Upper lobe of right lung (tissue), 1 donor: ENCODE data around the gene TANC1. TPM values are rescaled to one million over a fixed set of nuclear protein-coding genes. Genes with fewer than 3 reads are reported as not detected.

Experiments
- ATAC-seq: fragments of 200-7000 bp; cut with Tn5 transposase; one replicate; pipeline ENCODE4 v1.9.1; 2020; ENCODE audit warnings: mild to moderate bottlenecking, moderate library complexity
- DNase-seq: peaks from one replicate; pipeline ENCODE4 v3.0.0-alpha.2; 2020
- H3K27ac ChIP-seq: fragments of 200-600 bp; one replicate; pipeline ENCODE4 v1.8.0; 2022
- H3K27me3 ChIP-seq: fragments of 200-600 bp; one replicate; pipeline ENCODE4 v1.8.0; 2022; ENCODE audit warnings: mild to moderate bottlenecking
- H3K36me3 ChIP-seq: fragments of 200-600 bp; one replicate; pipeline ENCODE4 v1.8.0; 2022
- H3K4me1 ChIP-seq: fragments of 200-600 bp; one replicate; pipeline ENCODE4 v1.8.0; 2022
- H3K4me3 ChIP-seq: fragments of 200-600 bp; one replicate; pipeline ENCODE4 v1.8.0; 2022; ENCODE audit warnings: mild to moderate bottlenecking
- H3K9me3 ChIP-seq: fragments of 200-600 bp; one replicate; pipeline ENCODE4 v1.8.0; 2022
- CTCF ChIP-seq: fragments of 200-600 bp; IDR thresholded peaks from one replicate; pipeline ENCODE4 v1.8.0; 2022; ENCODE audit warnings: antibody characterized with exemption
- intact Hi-C: fragments of 100-400 bp; cut with DNase I; formaldehyde crosslinking; loops from one replicate; pipeline ENCODE4 v1.11.0; 2022
- total RNA-seq: library from RNA; stranded (reverse); fragmentation: NEBNext Ultra II Directional; extraction: Animal tissue kit (Norgen Biotek cat#: 25700); gene quantifications from one replicate; pipeline ENCODE4 v1.2.1, GENCODE V29; 2021
- donor health status: DM: no; HTN: yes; CAD: no; lungs with severe emphysema.

Gene TANC1
- total RNA-seq, 1 donor from 2014 or later = 60.4 TPM

DNA sequence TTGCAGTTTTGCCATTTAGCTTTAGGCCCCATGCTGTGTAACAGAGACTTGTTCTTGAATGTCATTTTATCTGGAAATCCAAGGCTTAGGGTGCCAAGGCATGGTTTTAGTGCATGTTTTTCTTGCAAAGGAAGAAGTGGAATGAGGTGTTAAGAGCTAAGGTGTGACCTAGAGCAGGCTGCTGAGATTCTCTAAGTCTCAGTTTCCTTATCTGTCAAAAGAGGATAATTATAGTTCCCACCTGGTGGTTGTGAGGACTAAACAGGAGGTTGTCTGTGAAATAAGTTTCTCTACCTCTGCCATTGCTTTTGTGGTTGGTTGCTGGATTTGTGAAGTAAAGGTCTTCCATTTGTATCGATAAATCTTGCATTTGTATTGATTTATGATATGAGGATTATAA, 82.0 kb downstream of the TANC1 start:
- peaks cover 16% of the 10 kb centered on the region for H3K4me1 ChIP-seq

DNA sequence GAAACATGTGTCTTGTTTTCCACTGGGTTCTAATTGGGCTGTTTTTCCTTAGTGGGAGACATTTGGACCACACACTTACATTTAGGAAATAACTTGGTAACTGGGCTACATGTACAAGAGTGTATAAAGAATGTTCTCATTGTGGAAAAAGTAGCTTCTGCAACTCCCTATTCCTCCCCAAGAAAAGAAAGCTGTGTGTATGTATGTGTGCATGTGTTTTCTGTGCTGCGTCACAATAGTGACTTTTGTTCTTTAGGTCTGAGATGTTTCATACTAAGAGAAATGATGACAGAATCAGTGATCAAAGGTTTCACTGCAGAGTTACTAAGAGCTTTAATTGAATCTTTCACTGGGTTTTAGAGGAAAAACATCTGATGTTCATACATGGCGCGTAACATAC, 82.7 kb downstream of the TANC1 start:
- intact Hi-C loops = loop anchor here (10.0 kb wide), 1 partner anchor 64 kb away; no protein-coding TSS in a partner anchor
- DNase-seq (no peak), ATAC-seq (no peak)
- Histone ChIP-seq H3K9me3 (no peaks in the 10 kb centered on the region), H3K4me1 (peaks cover 9% of the 10 kb centered on the region), H3K4me3 (no peak overlapping the region), H3K27me3 (no peaks in the 10 kb centered on the region), H3K27ac (no peak overlapping the region), H3K36me3 (no peaks in the 10 kb centered on the region)
- TF ChIP-seq CTCF = no peak

More for the DNA sequence above, 82.0 kb downstream of the TANC1 start:
- DNase-seq = no peak
- no peak overlapping the region for H3K4me3 ChIP-seq
- no peaks in the 10 kb centered on the region for H3K27me3 ChIP-seq
- intact Hi-C loops = loop anchor here (10.0 kb wide), 1 partner anchor 64 kb away; no protein-coding TSS in a partner anchor
- H3K36me3 ChIP-seq = no peaks in the 10 kb centered on the region
- TF ChIP-seq CTCF = no peak
- no peak overlapping the region for H3K27ac ChIP-seq
- no peak for ATAC-seq
- H3K9me3 ChIP-seq = no peaks in the 10 kb centered on the region

DNA sequence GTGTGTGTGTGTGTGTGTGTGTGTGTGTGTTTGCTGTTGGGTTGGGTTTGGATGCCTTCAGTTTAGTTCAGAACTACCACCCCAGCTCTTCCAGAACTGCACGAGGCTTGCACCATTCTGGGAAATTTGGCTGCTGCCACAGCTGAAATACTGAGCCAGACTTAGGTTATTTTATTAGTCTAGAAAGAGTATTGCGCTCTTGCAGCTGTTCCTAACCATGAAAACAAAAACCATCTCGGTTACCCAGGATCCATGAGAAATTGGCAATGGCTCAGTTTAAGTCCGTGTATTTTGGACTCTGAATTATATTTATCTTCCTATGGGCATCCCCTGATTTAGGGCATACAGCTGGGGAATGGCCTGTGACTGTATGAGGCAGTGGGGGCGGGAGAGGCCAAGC, 83.2 kb downstream of the TANC1 start:
- no peak overlapping the region for H3K27ac ChIP-seq
- intact Hi-C loops = loop anchor here (10.0 kb wide), 1 partner anchor 63 kb away; no protein-coding TSS in a partner anchor
- H3K36me3 ChIP-seq = no peaks in the 10 kb centered on the region
- DNase-seq (no peak), ATAC-seq (no peak)
- H3K4me3 ChIP-seq = no peak overlapping the region
- no peaks in the 10 kb centered on the region for H3K27me3 ChIP-seq
- TF ChIP-seq CTCF = no peak
- peaks cover 4% of the 10 kb centered on the region for H3K4me1 ChIP-seq
- no peaks in the 10 kb centered on the region for H3K9me3 ChIP-seq

GRCh38 chr2:159052157-159052601, 83.7 kb downstream of the TANC1 start:
- no peak overlapping the region for H3K4me3 ChIP-seq
- no peaks in the 10 kb centered on the region for H3K36me3 ChIP-seq
- no peaks in the 10 kb centered on the region for H3K4me1 ChIP-seq
- DNase-seq (no peak), ATAC-seq (no peak)
- no peaks in the 10 kb centered on the region for H3K27me3 ChIP-seq
- no peaks in the 10 kb centered on the region for H3K9me3 ChIP-seq
- intact Hi-C loops = loop anchor here (10.0 kb wide), 1 partner anchor 63 kb away; no protein-coding TSS in a partner anchor
- no peak for TF ChIP-seq CTCF
- H3K27ac ChIP-seq = no peak overlapping the region

DNA sequence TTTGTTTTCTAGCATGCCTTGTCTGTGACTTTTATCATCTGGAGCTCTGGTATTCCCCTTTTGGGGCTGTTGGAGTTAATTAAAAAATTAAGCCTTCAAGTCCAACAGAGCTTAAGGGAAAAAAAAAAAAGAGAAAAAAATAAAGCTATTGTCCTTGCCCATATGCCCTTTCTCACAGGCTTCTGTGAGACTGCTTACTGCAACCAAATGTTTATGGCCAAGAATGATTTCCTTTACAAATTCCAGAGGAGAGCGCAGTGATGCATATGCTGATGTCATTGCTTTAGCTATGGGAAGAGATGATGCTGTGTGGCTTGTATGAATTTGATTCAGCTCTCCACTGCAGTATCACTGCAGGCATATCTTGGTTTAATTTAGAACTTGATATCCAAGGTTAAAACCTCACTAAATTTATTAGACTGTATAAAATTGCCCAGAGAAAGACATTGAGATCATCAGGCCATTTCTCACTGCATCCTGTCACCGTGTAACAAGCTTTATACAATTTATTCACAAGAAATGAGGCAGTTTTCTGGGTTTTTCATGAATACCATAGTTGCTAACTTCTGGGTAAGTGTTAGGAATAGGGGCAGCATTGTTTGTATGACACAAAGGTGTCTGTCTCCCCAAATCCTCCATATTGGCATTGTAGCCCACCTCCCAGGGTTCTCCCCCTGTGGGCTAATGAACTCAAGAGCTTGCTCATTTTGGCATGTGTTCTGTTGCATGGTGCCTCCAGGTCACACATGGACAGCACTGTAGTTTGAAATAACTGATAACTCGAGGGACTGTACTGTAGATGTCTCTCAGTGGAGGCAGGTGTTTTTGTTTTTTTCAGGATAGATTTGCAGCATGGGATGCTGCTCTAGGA, 85.0 kb downstream of the TANC1 start:
- Histone ChIP-seq H3K36me3 (no peaks in the 10 kb centered on the region), H3K9me3 (no peaks in the 10 kb centered on the region), H3K27me3 (no peaks in the 10 kb centered on the region), H3K4me3 (no peak overlapping the region), H3K27ac (no peak overlapping the region), H3K4me1 (no peaks in the 10 kb centered on the region)
- TF ChIP-seq CTCF = no peak
- no peak for ATAC-seq
- intact Hi-C loops = loop anchor here (10.0 kb wide), 1 partner anchor 61 kb away; no protein-coding TSS in a partner anchor
- DNase-seq = no peak
